Activated T-helper 1 cell treated with anti-CD3 and anti-CD28 coated beads, Interleukin-12 subunit alpha, Interleukin-12 subunit beta, Interleukin-2, Interleukin-4 antibody, amounts not matched to agents 30 ng/mL and 10 ng/mL and 1 ng/mL, durations not matched to agents 14 hours and 24 hours and 36 hours (primary cell): ENCODE measurements around the gene C1QTNF5. TPM values are rescaled to one million over a fixed set of nuclear protein-coding genes. Genes with fewer than 3 reads are reported as not detected.

Source experiments
- DNase-seq: peaks from one replicate; pipeline ENCODE4 v3.0.0; 2021; ENCODE audit warnings: low spot score
- H3K27ac Mint-ChIP-seq: one replicate; pipeline ENCODE4 v1.8.0; 2021; ENCODE audit warnings: mild to moderate bottlenecking, mixed read lengths
- H3K27me3 Mint-ChIP-seq: one replicate; pipeline ENCODE4 v1.8.0; 2022; ENCODE audit warnings: mild to moderate bottlenecking, moderate library complexity, mixed read lengths; ENCODE audit not compliant: insufficient read depth
- H3K36me3 Mint-ChIP-seq: one replicate; pipeline ENCODE4 v1.8.0; 2021; ENCODE audit warnings: low read depth, mixed read lengths
- H3K4me1 Mint-ChIP-seq: one replicate; pipeline ENCODE4 v1.8.0; 2021; ENCODE audit warnings: low read depth, mixed read lengths
- H3K4me3 Mint-ChIP-seq: one replicate; pipeline ENCODE4 v1.8.0; 2021; ENCODE audit warnings: mild to moderate bottlenecking, moderate library complexity, mixed read lengths
- H3K9me3 Mint-ChIP-seq: one replicate; pipeline ENCODE4 v1.8.0; 2021; ENCODE audit warnings: mixed read lengths
- intact Hi-C: fragments of 100-400 bp; cut with micrococcal nuclease; formaldehyde crosslinking; loops from one replicate; pipeline ENCODE4 v1.15.1; 2024
- total RNA-seq: library from RNA; stranded (reverse); gene quantifications from 2 replicates; pipeline ENCODE4 v1.2.3, GENCODE V29; 2022

C1QTNF5 gene
- total RNA-seq, 1 donor from 2014 or later: not detected

DNA sequence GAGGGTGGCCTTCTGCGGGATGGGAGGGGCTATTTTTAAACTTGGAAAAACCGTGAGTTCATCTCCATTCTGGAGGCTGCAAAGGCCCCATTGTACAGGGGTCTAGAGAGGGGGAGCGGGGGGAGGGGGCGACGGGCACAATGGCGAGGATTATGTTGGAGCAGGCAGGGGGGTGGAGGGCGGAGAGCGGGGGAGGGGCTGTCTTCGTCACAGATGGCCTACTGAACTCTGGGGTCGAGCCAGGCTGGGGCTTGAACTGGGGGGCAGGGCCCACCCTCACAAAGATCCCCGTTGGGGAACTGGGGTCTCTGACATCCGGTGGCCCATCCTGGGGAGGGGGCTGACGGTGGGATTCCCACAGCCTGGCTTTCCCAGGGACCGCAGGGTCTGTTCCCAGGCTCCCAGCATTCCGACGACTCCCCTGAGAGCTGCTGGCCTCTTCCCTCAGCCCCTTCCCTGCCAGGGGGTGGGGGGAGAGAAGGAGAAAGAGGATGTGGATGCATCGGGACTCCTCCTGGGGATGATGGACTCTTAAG is 20.4 kb downstream of the C1QTNF5 start:
- Mint-ChIP-seq H3K4me1 (peaks cover 29% of the 10 kb centered on the region), H3K9me3 (no peaks in the 10 kb centered on the region), H3K27me3 (peaks cover 27% of the 10 kb centered on the region), H3K36me3 (no peaks in the 10 kb centered on the region), H3K4me3 (peak overlapping the region; percentile 84), H3K27ac (no peak overlapping the region)
- no peak for DNase-seq
- intact Hi-C loops: loop anchor here (5.0 kb wide), 1 partner anchor 223 kb away; a partner anchor contains a TSS

DNA sequence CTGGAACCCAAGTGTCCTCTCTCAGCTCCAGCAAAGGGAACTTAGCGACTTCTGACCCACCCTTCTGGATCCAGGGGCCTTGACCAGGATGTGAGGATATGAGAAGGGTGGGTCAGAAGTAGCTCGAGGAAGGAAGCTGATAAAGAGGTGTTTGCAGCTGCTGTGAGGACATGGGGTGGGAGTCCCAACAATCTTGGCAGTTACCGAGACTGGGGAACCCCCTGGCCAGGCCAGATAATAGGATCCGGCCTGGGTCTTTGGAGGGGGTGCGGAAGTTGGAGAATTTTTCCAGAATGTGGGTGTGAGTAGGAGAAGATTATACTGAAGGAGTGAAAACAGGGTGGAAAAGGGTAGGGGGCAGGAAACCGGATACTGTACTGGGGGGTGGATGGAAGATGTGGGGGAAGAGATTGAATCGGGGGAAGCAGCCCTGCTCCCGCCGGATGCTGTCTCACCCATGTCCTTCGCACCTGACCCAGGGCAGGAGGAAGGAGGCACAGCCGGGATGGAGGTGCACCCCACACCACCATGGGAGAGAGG is 20.9 kb downstream of the C1QTNF5 start:
- no peak for DNase-seq
- Mint-ChIP-seq H3K36me3 (no peaks in the 10 kb centered on the region), H3K4me1 (peaks cover 29% of the 10 kb centered on the region), H3K27ac (peak overlapping the region; percentile 79), H3K27me3 (peaks cover 28% of the 10 kb centered on the region), H3K4me3 (peak overlapping the region; percentile 84), H3K9me3 (no peaks in the 10 kb centered on the region)
- intact Hi-C loops: loop anchor here (5.0 kb wide), 1 partner anchor 222 kb away; a partner anchor contains a TSS

DNA sequence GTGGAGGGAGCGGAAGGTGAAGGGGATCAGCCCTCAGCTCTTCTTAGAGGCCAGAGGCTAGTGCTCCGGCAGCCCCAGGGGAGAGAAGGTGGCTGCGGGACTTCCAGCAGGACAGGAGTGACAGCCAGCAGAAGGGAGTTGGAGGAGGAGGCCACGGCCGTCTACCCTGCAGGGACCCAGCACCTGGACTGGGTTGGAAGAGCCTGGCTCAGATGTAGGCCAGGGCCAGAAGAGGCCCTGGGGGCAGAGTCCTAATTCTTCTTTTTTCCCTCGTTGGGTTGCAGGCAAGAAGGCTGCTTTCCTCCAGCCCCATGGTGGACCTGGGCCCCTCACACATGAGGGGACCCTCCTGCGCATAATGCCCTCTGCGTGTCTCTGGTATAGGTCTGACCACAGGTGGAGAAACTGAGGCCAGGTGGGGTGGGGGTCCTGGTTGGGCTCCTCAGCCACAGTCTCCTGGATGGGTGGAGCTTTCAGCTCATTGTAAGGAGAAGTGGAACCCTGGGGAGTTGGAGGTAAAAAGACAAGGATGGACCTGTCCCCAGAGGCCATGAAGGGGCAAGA is 21.5 kb downstream of the C1QTNF5 start:
- DNase-seq: no peak
- H3K36me3 Mint-ChIP-seq: no peaks in the 10 kb centered on the region
- H3K27ac Mint-ChIP-seq: peak overlapping the region; percentile 79
- intact Hi-C loops: no loop called here
- peaks cover 29% of the 10 kb centered on the region for H3K4me1 Mint-ChIP-seq
- peak overlapping the region; percentile 84 for H3K4me3 Mint-ChIP-seq
- peaks cover 28% of the 10 kb centered on the region for H3K27me3 Mint-ChIP-seq
- no peaks in the 10 kb centered on the region for H3K9me3 Mint-ChIP-seq

DNA sequence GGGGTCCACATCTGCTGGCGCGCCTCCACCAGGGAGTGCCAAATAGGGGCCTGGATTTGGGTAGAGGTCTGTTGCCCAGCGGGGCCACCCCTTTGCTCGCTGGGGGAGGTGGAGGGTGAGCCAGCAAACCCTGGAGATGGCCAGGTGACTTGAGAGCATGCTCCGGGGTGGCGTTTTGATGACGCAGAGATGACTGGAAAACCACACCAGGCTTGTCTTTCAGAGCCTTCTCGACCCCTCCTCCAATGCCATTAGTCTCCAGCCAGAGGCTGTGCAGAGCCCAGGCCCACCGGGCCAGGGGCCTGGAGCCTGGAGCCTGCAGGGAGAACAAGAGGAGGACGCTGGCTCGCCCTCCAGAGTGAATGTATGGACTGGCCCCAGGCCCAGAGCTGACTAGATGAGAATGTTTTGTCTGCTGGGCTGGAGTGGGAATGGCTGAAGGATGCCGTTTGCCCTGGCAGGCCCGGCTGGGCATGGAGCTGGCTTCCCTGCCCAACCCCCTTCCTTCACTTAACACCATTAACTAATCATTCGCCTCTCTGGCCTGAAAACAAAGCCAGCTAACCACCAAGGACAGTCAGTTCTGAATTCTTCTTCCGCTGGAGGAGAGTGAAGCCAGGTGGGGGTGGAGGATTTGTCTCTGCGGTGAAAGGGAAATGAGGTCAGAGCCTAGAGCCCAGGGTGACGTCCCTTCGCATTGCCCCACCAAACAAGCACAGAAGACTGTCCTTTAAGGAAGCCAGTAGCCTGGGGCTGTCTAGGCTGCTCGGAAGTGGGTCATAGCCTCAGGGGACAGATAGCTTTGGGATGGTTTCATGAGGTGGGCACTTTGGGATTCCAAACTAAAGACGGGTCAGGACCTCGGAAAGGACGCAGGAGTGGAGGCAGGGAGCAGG is 22.2 kb downstream of the C1QTNF5 start:
- peaks cover 25% of the 10 kb centered on the region for H3K4me1 Mint-ChIP-seq
- peak overlapping the region; percentile 79 for H3K27ac Mint-ChIP-seq
- no peak for DNase-seq
- peaks cover 31% of the 10 kb centered on the region for H3K27me3 Mint-ChIP-seq
- no peaks in the 10 kb centered on the region for H3K9me3 Mint-ChIP-seq
- intact Hi-C loops: no loop called here
- no peaks in the 10 kb centered on the region for H3K36me3 Mint-ChIP-seq
- peak overlapping the region; percentile 60 for H3K4me3 Mint-ChIP-seq

DNA sequence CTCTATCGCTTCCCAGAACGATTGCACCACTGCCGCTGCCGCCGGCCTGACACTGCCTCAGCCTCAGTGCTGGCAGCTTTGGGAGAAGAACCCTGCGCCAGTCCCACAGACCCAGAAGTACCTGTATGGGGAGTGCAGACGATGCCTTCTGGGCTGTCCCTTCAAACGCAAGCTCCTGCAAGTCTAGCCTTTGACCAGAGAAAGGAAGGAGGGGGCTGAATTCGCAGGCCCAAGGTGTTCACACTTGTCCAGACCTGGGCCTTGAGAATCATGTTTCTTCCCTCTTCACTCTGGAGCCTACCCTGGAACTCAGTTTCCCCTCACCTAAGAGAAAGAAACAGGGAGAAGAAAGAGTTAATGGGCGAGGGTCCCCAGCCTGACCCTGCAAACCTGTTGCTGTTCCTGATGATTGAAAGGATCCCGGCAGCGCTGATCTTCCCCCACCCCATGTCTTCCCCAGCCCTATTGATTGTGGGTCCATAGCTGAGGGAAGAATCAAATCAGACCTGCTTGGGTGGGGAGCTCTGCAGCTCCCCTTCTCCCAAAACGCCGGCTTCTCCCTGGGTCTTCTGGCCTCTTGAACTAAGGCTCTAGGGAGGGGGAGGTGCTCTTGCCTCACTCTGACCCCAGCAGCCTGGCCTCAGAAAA is 23.0 kb downstream of the C1QTNF5 start:
- no peak overlapping the region for H3K27ac Mint-ChIP-seq
- H3K27me3 Mint-ChIP-seq: peaks cover 31% of the 10 kb centered on the region
- no peaks in the 10 kb centered on the region for H3K9me3 Mint-ChIP-seq
- no peaks in the 10 kb centered on the region for H3K36me3 Mint-ChIP-seq
- intact Hi-C loops: no loop called here
- no peak for DNase-seq
- peak overlapping the region; percentile 37 for H3K4me3 Mint-ChIP-seq
- peaks cover 23% of the 10 kb centered on the region for H3K4me1 Mint-ChIP-seq

DNA sequence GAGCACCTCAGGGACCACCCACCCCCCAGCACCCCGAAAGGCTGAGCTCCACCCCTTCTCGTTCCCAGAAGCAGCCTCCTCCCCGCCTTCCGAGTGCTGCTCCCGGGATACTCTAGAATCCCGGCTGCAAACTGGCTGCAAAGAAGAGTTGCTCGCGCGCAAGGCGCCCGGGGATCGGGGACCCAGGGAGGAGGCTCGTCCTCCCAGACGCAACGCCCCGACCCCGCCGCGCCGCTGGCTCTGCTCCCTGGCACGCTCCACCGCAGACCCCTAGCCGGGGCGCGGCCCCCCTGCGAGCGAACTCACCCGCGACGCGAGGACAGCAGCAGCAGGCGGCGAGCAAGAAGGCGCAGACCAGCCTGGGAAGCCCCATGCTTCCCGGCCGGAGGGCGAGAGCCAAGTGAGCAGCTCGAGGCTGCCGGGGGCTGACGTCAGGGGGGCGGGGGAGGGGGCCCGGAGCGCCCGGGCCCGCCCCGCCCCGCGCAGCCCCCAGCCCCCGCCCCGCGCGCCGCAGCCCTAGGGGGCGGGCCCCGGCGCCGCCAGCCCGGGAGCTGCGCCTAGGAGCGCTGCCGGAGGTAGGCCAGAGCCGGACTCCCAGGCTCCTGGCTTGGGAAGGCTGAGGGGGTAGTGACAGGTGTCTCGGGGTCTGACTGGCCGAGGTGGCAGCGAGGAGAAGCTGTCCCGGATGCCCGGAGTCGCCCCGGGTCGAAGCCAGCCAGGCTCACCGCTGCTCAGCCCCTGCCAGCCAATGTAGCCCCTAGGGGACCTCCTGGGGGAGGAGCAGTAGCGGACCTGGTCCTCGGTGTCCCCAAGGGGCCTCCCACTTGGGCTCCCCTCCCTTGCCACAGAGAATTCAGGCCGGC is 23.7 kb downstream of the C1QTNF5 start, which contains the start of gene MCAM:
TSS of gene MCAM (minus strand) at position 402 of the 863 bp plus-strand sequence. CDS start at position 373, 29 bp downstream.
- peaks cover 18% of the 10 kb centered on the region for H3K4me1 Mint-ChIP-seq
- peaks cover 31% of the 10 kb centered on the region for H3K27me3 Mint-ChIP-seq
- H3K9me3 Mint-ChIP-seq: no peaks in the 10 kb centered on the region
- intact Hi-C loops: no loop called here
- H3K27ac Mint-ChIP-seq: no peak within 1 kb of the TSS
- no peak for DNase-seq
- H3K4me3 Mint-ChIP-seq: peak within 1 kb of the TSS; percentile 63
- no peaks in the 10 kb centered on the region for H3K36me3 Mint-ChIP-seq

DNA sequence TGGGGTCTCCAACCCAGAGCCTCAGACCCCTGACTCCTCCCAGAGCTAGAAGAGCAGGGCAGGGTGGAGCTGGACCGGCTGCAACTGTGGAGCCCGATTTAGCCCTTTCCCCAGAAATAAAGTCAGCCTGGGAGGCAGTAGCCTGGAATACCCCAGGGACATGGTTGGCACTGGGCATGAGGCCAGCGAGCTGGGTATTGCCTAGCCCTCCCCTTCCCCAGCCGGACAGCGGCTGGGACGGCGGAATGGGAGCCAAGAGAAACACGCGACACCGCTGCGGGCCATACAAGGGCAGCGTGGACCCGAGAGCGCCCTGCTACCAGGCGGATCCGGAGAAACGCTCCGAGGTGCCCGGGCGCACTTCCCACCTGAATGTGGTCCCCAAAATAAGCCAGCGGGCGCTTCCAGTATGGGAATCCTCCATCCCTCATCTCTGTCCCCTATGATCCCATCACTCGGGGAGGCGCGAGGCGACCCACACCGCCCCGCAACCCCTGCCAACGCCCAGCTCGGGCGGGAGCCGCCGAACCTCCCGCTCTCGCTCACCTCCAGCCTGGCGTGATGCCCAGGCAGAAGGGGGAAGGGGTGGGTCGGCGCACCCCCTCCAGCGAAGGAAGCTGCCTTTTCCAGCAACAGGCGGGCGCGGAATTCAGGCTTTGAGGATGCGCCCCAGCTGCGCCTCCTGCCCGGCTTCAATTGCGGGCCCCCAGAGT is 24.5 kb downstream of the C1QTNF5 start:
- H3K4me1 Mint-ChIP-seq: peaks cover 12% of the 10 kb centered on the region
- no peaks in the 10 kb centered on the region for H3K9me3 Mint-ChIP-seq
- H3K4me3 Mint-ChIP-seq: peak overlapping the region; percentile 63
- H3K27ac Mint-ChIP-seq: no peak overlapping the region
- no peak for DNase-seq
- H3K36me3 Mint-ChIP-seq: no peaks in the 10 kb centered on the region
- intact Hi-C loops: no loop called here
- peaks cover 31% of the 10 kb centered on the region for H3K27me3 Mint-ChIP-seq

DNA sequence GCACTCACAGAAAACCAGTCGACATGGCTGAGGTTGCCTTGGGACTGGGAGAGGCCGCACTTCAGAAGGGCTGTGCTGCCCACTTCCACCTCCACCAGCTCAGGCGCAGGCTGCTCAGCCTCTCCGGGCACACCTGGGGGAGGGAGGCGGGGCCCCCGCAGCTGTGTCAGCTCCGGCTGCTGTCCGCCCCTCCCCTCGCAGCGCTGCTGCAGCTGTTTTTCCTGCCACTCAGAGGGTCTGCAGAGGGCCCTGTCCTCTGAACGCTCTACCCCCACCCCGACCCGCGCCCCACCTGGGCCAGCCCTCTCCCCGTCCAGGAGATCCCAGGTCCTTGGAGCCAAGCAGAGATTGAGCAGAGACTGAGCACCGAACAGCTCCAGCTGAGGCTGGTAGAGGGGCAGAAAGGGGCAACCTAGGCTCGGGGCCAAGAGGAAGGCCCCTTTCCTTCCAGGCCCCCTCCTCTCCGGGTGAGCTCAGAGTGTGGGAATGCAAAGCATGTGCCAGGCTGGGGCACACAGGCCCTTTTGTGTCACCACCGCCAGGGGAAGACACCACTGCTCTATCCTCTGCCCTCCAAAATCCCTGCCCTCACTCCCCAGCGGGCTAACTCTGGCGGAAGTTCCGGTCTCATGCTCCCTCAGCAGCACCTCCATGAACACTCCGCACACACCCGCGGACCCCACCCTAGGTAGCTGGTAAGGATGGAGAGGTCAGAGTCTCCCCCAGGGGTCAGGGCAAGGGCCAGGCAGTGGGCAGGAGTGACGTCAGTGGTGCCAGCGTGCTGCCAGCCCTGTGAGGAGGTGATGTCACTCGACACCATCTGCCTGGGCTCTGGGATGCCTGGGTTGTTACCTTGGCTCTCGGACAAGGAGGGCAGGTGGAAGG is 25.3 kb downstream of the C1QTNF5 start:
- H3K27ac Mint-ChIP-seq: no peak overlapping the region
- peak overlapping the region; percentile 63 for H3K4me3 Mint-ChIP-seq
- peaks cover 12% of the 10 kb centered on the region for H3K4me1 Mint-ChIP-seq
- no peaks in the 10 kb centered on the region for H3K9me3 Mint-ChIP-seq
- peaks cover 31% of the 10 kb centered on the region for H3K27me3 Mint-ChIP-seq
- no peak for DNase-seq
- intact Hi-C loops: no loop called here
- H3K36me3 Mint-ChIP-seq: no peaks in the 10 kb centered on the region

DNA sequence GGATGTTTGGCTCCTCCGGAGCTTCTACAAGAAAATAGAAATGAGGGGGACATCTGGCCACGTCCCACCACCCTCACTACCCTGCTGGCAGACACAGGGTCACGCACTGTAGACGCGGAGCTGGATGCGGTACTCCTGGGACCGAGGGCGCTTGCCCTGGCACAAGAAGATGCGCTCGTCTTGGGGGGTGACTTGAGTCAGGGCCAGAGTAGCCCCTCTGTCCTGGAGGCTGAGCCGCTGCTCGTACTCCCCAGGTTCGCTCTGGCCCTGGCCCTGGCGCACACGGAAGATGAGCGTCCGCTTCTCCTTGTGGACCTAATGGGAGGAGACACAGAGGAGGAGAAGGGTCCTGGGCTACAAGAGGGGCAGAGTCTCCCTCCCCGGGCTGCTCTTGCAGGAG is 26.0 kb downstream of the C1QTNF5 start:
- no peak for DNase-seq
- intact Hi-C loops: no loop called here
- no peak overlapping the region for H3K27ac Mint-ChIP-seq
- H3K36me3 Mint-ChIP-seq: no peaks in the 10 kb centered on the region
- peaks cover 9% of the 10 kb centered on the region for H3K4me1 Mint-ChIP-seq
- no peaks in the 10 kb centered on the region for H3K9me3 Mint-ChIP-seq
- peaks cover 28% of the 10 kb centered on the region for H3K27me3 Mint-ChIP-seq
- H3K4me3 Mint-ChIP-seq: no peak overlapping the region

DNA sequence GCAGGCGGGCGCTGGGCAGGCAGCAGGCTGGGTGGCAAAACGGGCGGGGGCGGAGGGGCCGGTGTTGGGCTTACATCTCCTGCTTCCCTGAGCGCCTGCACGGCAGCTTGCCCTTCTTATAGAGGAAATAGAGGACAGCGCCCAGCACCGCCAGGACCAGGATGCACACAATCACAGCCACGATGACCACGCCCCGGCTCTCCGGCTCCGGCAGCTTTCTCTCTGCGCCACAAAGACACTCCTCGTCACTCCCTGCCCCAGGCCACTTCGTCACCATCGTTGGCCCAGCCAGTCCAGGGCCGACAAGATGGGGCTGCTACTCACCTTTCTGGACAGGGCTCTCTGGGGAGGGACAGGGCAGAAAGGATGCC is 30.0 kb downstream of the C1QTNF5 start:
- DNase-seq: no peak
- peaks cover 20% of the 10 kb centered on the region for H3K4me1 Mint-ChIP-seq
- peaks cover 7% of the 10 kb centered on the region for H3K36me3 Mint-ChIP-seq
- H3K27ac Mint-ChIP-seq: no peak overlapping the region
- H3K27me3 Mint-ChIP-seq: peaks cover 7% of the 10 kb centered on the region
- H3K4me3 Mint-ChIP-seq: no peak overlapping the region
- no peaks in the 10 kb centered on the region for H3K9me3 Mint-ChIP-seq
- intact Hi-C loops: no loop called here
